OCI-LY1 (cell line): ENCODE data around the gene DAP.

Experiments
- H2AFZ ChIP-seq: fragments of 200-600 bp; sonication (generic), shearing (Covaris generic); 2 replicates; pipeline ENCODE4 v1.6.0; 2014; ENCODE audit warnings: antibody characterized with exemption, mild to moderate bottlenecking, low read length
- H3F3A ChIP-seq: fragments of 200-600 bp; sonication (generic), shearing (Covaris generic); 2 replicates; pipeline ENCODE4 v1.6.0; 2014; ENCODE audit warnings: mild to moderate bottlenecking, antibody characterized with exemption, low read length, moderate library complexity; ENCODE audit not compliant: insufficient read depth
- H3K27ac ChIP-seq: fragments of 200-600 bp; sonication (generic); 2 replicates; pipeline ENCODE4 v1.5.1; 2014; ENCODE audit warnings: low read length, mixed run types, mild to moderate bottlenecking, low read depth; ENCODE audit not compliant: poor library complexity, severe bottlenecking
- H3K27me3 ChIP-seq: fragments of 200-600 bp; sonication (generic); 2 replicates; pipeline ENCODE4 v1.6.0; 2014; ENCODE audit warnings: antibody characterized with exemption, mild to moderate bottlenecking, low read length, moderate library complexity; ENCODE audit not compliant: insufficient read depth
- H3K36me3 ChIP-seq: fragments of 200-600 bp; sonication (generic); 2 replicates; pipeline ENCODE4 v1.6.1; 2014; ENCODE audit warnings: mild to moderate bottlenecking, antibody characterized with exemption, low read length, moderate library complexity, mixed read lengths; ENCODE audit not compliant: insufficient read depth
- H3K4me1 ChIP-seq: fragments of 200-600 bp; sonication (generic); 2 replicates; pipeline ENCODE4 v1.5.1; 2014; ENCODE audit warnings: mild to moderate bottlenecking, low read length, moderate library complexity; ENCODE audit not compliant: insufficient read depth, severe bottlenecking
- H3K4me2 ChIP-seq: fragments of 200-600 bp; sonication (generic), shearing (Covaris generic); 2 replicates; pipeline ENCODE4 v1.6.1; 2014; ENCODE audit warnings: low read length
- H3K4me3 ChIP-seq: fragments of 200-600 bp; sonication (generic); 2 replicates; pipeline ENCODE4 v1.5.1; 2014; ENCODE audit warnings: low read length, low read depth, mild to moderate bottlenecking, mixed read lengths; ENCODE audit not compliant: poor library complexity, severe bottlenecking
- H3K79me2 ChIP-seq: fragments of 200-600 bp; shearing (Covaris generic); 2 replicates; pipeline ENCODE4 v1.6.1; 2016; ENCODE audit warnings: mixed run types, low read length, mixed read lengths; ENCODE audit not compliant: insufficient read depth
- H3K9ac ChIP-seq: fragments of 200-600 bp; sonication (generic), shearing (Covaris generic); 2 replicates; pipeline ENCODE4 v1.6.1; 2014; ENCODE audit warnings: mild to moderate bottlenecking, low read length, mixed read lengths
- H3K9me2 ChIP-seq: fragments of 200-600 bp; sonication (generic), shearing (Covaris generic); 2 replicates; pipeline ENCODE4 v1.6.1; 2014; ENCODE audit warnings: low read depth, mild to moderate bottlenecking, low read length, mixed read lengths
- H3K9me3 ChIP-seq: fragments of 200-600 bp; shearing (Covaris generic); 2 replicates; pipeline ENCODE4 v1.6.1; 2014; ENCODE audit warnings: low read length, mixed read lengths
- H4K20me1 ChIP-seq: fragments of 200-600 bp; sonication (generic), shearing (Covaris generic); 2 replicates; pipeline ENCODE4 v1.6.0; 2016; ENCODE audit warnings: mild to moderate bottlenecking, low read length; ENCODE audit not compliant: insufficient read depth
- EZH2 ChIP-seq: fragments of 200-600 bp; sonication (generic), shearing (Covaris generic); IDR thresholded peaks from 2 replicates; pipeline ENCODE4 v1.8.0; 2017; ENCODE audit warnings: borderline replicate concordance, mixed run types, mild to moderate bottlenecking, antibody characterized with exemption, low read length, moderate library complexity, mixed read lengths
- TF ChIP-seq, protein P1 (sequence below): fragments of 200-600 bp; sonication (generic), shearing (Covaris generic); IDR thresholded peaks from 2 replicates; pipeline ENCODE4 v1.5.1; 2017; ENCODE audit warnings: mild to moderate bottlenecking, antibody characterized with exemption, low read length, moderate library complexity, mixed read lengths

The DAP gene

DNA sequence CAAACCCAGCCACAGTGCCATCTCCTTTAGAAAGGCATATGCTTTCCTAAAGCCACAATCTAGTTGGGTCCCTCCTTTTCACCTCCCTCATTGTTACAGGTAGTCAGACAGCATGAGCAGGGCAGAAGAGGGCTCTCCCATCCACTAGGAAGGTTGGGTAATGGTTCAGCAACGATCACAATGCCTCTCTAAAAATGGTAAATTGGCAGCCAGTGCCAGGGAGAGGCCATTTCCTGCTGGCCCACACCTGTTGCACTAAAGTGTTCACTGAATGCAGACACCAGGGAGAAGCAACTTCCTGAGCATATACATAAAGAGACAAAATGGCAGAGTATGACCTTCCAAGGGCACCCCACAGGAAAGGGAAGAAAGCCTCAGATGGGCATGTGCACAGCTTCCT lies 31.3 kb upstream of the DAP start:
- H3F3A ChIP-seq = no peaks in the 10 kb centered on the region
- no peak overlapping the region for H3K4me2 ChIP-seq
- H3K27ac ChIP-seq = no peak overlapping the region
- H3K27me3 ChIP-seq = 0 out of 2 replicates have a peak, but pooled peaks cover 5% of the 10 kb centered on the region
- H3K9me2 ChIP-seq = no peaks in the 10 kb centered on the region
- no peak overlapping the region for H3K4me3 ChIP-seq
- no peaks in the 10 kb centered on the region for H4K20me1 ChIP-seq
- no peaks in the 10 kb centered on the region for H3K36me3 ChIP-seq
- TF ChIP-seq, protein P1, sequence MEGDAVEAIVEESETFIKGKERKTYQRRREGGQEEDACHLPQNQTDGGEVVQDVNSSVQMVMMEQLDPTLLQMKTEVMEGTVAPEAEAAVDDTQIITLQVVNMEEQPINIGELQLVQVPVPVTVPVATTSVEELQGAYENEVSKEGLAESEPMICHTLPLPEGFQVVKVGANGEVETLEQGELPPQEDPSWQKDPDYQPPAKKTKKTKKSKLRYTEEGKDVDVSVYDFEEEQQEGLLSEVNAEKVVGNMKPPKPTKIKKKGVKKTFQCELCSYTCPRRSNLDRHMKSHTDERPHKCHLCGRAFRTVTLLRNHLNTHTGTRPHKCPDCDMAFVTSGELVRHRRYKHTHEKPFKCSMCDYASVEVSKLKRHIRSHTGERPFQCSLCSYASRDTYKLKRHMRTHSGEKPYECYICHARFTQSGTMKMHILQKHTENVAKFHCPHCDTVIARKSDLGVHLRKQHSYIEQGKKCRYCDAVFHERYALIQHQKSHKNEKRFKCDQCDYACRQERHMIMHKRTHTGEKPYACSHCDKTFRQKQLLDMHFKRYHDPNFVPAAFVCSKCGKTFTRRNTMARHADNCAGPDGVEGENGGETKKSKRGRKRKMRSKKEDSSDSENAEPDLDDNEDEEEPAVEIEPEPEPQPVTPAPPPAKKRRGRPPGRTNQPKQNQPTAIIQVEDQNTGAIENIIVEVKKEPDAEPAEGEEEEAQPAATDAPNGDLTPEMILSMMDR = no peak
- TF ChIP-seq EZH2 = no peak
- H3K9ac ChIP-seq = no peak overlapping the region
- H3K79me2 ChIP-seq = no peaks in the 10 kb centered on the region
- no peaks in the 10 kb centered on the region for H3K9me3 ChIP-seq
- no peaks in the 10 kb centered on the region for H3K4me1 ChIP-seq
- no peak overlapping the region for H2AFZ ChIP-seq

DNA sequence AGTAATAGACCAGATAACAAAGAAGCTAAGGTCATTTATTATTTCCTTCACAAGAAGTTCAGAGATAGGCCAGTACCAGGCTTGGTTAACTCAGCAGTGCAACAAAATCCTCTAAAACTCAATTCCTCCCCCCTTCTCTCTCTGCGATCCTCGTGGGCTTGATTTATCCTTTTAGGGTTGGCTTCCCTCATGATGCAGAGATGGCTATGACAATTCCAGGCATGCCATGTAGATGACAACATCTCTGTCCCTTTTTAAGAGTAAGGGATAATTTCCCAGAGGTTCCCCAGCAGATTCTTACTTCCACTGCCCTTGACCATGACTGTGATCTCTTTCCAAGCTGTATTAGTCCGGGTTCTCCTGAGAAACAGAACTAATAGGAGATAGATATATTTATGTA lies 28.7 kb upstream of the DAP start:
- H3K36me3 ChIP-seq = no peaks in the 10 kb centered on the region
- H3K27ac ChIP-seq = no peak overlapping the region
- H3K9me2 ChIP-seq = no peaks in the 10 kb centered on the region
- H3F3A ChIP-seq = no peaks in the 10 kb centered on the region
- H3K79me2 ChIP-seq = no peaks in the 10 kb centered on the region
- no peaks in the 10 kb centered on the region for H3K4me1 ChIP-seq
- H3K9me3 ChIP-seq = no peaks in the 10 kb centered on the region
- H4K20me1 ChIP-seq = no peaks in the 10 kb centered on the region
- TF ChIP-seq, protein P1 = no peak
- TF ChIP-seq EZH2 = no peak
- H3K9ac ChIP-seq = no peak overlapping the region
- no peak overlapping the region for H3K4me3 ChIP-seq
- H3K4me2 ChIP-seq = no peak overlapping the region
- no peak overlapping the region for H2AFZ ChIP-seq
- no peaks in the 10 kb centered on the region for H3K27me3 ChIP-seq

DNA sequence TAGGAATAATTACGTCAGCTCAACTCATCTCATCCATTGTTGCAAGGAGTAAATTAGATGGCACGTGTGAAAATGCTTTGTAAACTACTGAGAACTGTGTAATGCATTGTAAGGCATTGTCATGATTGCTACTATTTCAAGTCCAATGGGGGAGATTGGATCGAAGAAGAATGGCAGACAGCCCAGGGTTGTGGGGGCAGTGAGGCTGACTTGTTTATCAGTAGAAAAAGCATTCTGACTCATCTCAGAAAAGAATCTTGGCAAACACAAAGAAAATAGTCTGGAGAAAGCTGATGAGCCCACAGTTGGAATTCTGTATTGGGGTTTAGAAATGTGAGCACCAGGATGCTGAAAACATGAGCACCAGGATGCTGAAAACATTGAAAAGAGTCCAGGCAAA lies 28.0 kb upstream of the DAP start:
- no peaks in the 10 kb centered on the region for H3K4me1 ChIP-seq
- no peaks in the 10 kb centered on the region for H4K20me1 ChIP-seq
- H3K9ac ChIP-seq = no peak overlapping the region
- H3K4me2 ChIP-seq = no peak overlapping the region
- no peaks in the 10 kb centered on the region for H3K79me2 ChIP-seq
- H3K4me3 ChIP-seq = no peak overlapping the region
- no peaks in the 10 kb centered on the region for H3F3A ChIP-seq
- H3K27me3 ChIP-seq = no peaks in the 10 kb centered on the region
- no peaks in the 10 kb centered on the region for H3K9me2 ChIP-seq
- no peak overlapping the region for H2AFZ ChIP-seq
- H3K36me3 ChIP-seq = no peaks in the 10 kb centered on the region
- TF ChIP-seq, protein P1 = no peak
- no peak for TF ChIP-seq EZH2
- no peaks in the 10 kb centered on the region for H3K9me3 ChIP-seq
- no peak overlapping the region for H3K27ac ChIP-seq
